Upper lobe of left lung (tissue), 6 donors: ENCODE results near the gene MRPL14. TPM values are rescaled to one million over a fixed set of nuclear protein-coding genes. Genes with fewer than 3 reads are reported as not detected.
"Not testable (repeated sequence)": the region's sequence is repeated elsewhere in the genome, so short reads cannot be mapped to it uniquely, and the experiment has no call there.

Source experiments
- ATAC-seq, 2 donors: fragments of 200-7000 bp; cut with Tn5 transposase; one replicate each; pipeline ENCODE4 v1.9.1; 2022; ENCODE audit warnings: mild to moderate bottlenecking in 2 of 2, moderate library complexity in 2 of 2; ENCODE audit not compliant: low FRiP score in 2 of 2
- DNase-seq, 2 donors: peaks; one replicate each; pipeline ENCODE4 v3.0.0-alpha.2; 2019 to 2020
- H3K27ac ChIP-seq, 4 donors: fragments of 200-600 bp; sonication (generic); one replicate each; pipeline ENCODE4 v1.5.1; 2016 to 2019
- H3K27me3 ChIP-seq, 4 donors: fragments of 200-600 bp; sonication (generic); one replicate each; pipeline ENCODE4 v1.5.1; 2017 to 2019
- H3K36me3 ChIP-seq, 4 donors: fragments of 200-600 bp; sonication (generic); one replicate each; pipeline ENCODE4 v1.5.1; 2016 to 2019
- H3K4me1 ChIP-seq, 4 donors: fragments of 200-600 bp; sonication (generic); one replicate each; pipeline ENCODE4 v1.5.1; 2018 to 2019
- H3K4me3 ChIP-seq, 4 donors: fragments of 200-600 bp; sonication (generic); one replicate each; pipeline ENCODE4 v1.5.1; 2017 to 2019; ENCODE audit warnings: mild to moderate bottlenecking in 2 of 4, moderate library complexity in 1 of 4
- H3K9me3 ChIP-seq, 4 donors: fragments of 200-600 bp; sonication (generic); one replicate each; pipeline ENCODE4 v1.5.1; 2018 to 2019
- EP300 ChIP-seq, 4 donors: sonication (generic); formaldehyde crosslinking; IDR thresholded peaks; one replicate each; pipeline ENCODE4 v1.5.1; 2017; ENCODE audit warnings: antibody characterized with exemption in 4 of 4, control low read depth in 2 of 4
- POLR2A ChIP-seq, 4 donors: fragments of 450-650 bp; IDR thresholded peaks; one replicate each; pipeline ENCODE4 v1.5.1; 2016 to 2017; ENCODE audit warnings: antibody characterized with exemption in 4 of 4, mild to moderate bottlenecking in 2 of 4
- POLR2AphosphoS5 ChIP-seq, 2 donors: sonication (generic); formaldehyde crosslinking; IDR thresholded peaks; one replicate each; pipeline ENCODE4 v1.5.1; 2017; ENCODE audit warnings: antibody characterized with exemption in 2 of 2
- WGBS, 2 donors: methylation state at CpG; one replicate each; pipeline ENCODE4 v1.1.5; 2017 to 2018; 5-methylcytosine and 5-hydroxymethylcytosine counted together
- total RNA-seq, 6 donors: library from RNA; depleted of rRNA in 4 of 6; stranded (reverse); fragments of >200 nt in 4 of 6; gene quantifications; one replicate each; pipeline versions ENCODE4 v1.1.0 to v1.2.1, GENCODE V29; 2016 to 2021
- TF ChIP-seq, protein P1 (sequence below), 6 experiments: fragments of 450-650 bp in 4 of 6; fragments of 200-600 bp in 2 of 6; sonication (generic) in 2 of 6; IDR thresholded peaks; one replicate each; pipeline ENCODE4 v1.5.1; 2016 to 2019; ENCODE audit warnings: antibody characterized with exemption in 6 of 6
- donor health status: DM: no; HTN: no; CAD: no; lungs with moderate emphysema.
- donor health status: DM: no; HTN: yes; CAD: no; lungs with severe emphysema.

MRPL14 gene
- total RNA-seq, 6 donors from 2014 or later, result 89.1 to 164 (median 97.7) TPM

DNA sequence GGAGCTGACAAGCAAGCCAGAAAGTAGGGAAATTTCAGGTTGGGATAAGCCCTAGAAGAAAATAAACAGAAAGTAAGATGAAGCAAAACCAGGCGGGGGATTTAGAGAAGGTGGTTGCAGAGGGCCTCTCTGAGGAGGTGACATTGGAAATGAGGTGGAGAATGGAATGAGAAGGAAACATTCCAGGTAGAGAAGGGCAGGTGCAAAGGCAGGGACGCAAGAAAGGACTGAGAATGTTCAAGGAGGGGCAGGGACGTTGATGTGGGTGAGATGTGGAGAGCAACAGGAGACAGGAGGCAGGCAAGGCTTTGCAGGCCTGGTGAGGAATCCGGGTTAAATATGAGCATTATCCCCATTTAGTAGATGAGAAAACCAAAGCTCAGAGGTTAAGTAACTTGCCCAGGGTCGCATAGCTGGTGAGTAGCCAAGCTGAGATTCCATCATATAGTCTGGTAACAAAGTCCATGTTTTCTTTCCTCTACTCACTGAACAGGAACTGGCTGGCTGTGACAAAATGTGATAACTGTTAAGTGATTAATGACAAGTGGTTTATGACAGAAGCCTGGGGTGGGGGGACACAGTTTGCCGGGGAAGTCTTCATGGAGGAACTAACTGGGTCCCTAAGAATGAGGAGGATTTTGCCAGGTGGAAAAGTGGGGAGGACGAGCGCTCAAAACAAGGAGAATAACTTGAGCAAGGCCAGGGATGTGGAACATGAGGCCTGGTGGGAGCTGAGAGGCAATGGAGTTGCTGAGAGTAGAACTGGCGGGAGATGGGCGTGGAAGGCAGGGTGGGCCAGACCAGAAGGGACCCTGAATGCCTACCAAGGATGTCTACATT lies 32.6 kb downstream of the MRPL14 start:
- DNase-seq (no peak), ATAC-seq (no peak)

DNA sequence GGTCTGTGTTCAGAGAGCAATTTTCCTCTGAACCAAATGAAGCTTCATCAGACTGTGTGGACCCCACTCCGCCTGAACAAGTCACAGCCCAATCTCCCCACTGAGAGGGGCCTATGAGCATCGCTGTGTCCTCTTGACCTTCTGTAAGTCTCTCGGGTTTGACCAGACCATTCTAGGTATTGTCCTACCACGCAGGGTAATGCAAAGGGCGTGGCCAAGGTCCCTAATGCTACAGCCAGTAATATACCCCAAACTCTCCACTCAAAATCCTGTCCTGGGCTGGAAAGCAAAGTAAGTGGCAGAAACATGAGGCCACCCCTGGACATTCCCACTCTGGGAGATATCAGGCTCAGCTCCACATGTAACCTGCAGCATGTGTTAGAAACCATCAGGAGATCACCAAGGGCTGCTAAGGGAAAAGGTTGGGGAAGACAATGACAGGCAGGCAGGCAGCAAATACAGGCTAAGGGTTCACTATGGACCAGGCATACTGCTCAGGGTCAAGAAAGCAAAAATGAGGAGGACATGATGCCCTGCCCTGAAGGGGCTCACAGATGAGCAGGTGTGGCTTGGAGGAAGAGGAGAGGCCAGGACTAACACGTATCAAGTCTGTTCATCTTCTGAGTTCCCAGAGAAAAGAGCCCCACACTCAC lies 33.4 kb downstream of the MRPL14 start:
- Histone ChIP-seq H3K27ac (no peak overlapping the region), H3K9me3 (no peaks in the 10 kb centered on the region), H3K27me3 (no peaks in the 10 kb centered on the region), H3K4me1 (peaks cover 0 to 3% (median 1%) of the 10 kb centered on the region in 4 donors), H3K4me3 (no peak overlapping the region), H3K36me3 (peaks cover 0 to 10% (median 4%) of the 10 kb centered on the region in 4 donors)
- WGBS, 2 donors, result 90 to 92% methylated on average over 6 of the region's 6 CpGs
- no peak for ATAC-seq
- DNase-seq, result no peak
- TF ChIP-seq, protein P1, sequence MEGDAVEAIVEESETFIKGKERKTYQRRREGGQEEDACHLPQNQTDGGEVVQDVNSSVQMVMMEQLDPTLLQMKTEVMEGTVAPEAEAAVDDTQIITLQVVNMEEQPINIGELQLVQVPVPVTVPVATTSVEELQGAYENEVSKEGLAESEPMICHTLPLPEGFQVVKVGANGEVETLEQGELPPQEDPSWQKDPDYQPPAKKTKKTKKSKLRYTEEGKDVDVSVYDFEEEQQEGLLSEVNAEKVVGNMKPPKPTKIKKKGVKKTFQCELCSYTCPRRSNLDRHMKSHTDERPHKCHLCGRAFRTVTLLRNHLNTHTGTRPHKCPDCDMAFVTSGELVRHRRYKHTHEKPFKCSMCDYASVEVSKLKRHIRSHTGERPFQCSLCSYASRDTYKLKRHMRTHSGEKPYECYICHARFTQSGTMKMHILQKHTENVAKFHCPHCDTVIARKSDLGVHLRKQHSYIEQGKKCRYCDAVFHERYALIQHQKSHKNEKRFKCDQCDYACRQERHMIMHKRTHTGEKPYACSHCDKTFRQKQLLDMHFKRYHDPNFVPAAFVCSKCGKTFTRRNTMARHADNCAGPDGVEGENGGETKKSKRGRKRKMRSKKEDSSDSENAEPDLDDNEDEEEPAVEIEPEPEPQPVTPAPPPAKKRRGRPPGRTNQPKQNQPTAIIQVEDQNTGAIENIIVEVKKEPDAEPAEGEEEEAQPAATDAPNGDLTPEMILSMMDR (IDR thresholded peaks at IDR 0.05), result no peak
- TF ChIP-seq POLR2A (IDR thresholded peaks at IDR 0.05) (no peak), POLR2AphosphoS5 (IDR thresholded peaks at IDR 0.05) (no peak), EP300 (IDR thresholded peaks at IDR 0.05) (no peak)

More for the DNA sequence above, 32.6 kb downstream of the MRPL14 start:
- Histone ChIP-seq H3K27me3 (no peaks in the 10 kb centered on the region), H3K4me3 (no peak overlapping the region), H3K27ac (no peak overlapping the region), H3K36me3 (peaks cover 0 to 8% (median 3%) of the 10 kb centered on the region in 4 donors), H3K9me3 (no peaks in the 10 kb centered on the region), H3K4me1 (peaks cover 0 to 3% (median 1%) of the 10 kb centered on the region in 4 donors)
- TF ChIP-seq EP300 (IDR thresholded peaks at IDR 0.05) (no peak), POLR2AphosphoS5 (IDR thresholded peaks at IDR 0.05) (no peak), POLR2A (IDR thresholded peaks at IDR 0.05) (no peak)
- TF ChIP-seq, protein P1 (IDR thresholded peaks at IDR 0.05), result no peak
- 82 to 83% methylated on average over 10 of the region's 10 CpGs for WGBS, 2 donors

DNA sequence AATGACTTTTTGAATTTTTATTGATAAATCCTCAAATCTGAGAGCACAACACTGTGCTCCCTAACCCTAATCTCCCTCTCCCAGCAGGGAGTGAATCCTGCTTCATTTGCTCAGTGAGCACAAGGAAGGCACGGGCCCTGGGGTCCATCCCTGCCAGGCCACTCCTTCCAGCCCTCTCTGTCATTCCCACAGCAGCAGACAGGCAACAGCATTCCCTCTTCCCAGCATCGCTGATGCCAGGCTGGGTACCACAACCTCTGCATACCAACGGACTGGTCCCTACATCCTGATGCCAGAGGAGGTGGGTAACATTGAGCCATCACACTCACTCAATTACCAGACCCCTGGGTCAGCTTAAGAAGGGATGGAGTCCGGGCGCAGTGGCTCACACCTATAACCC lies 34.2 kb downstream of the MRPL14 start:
- Histone ChIP-seq H3K36me3 (peaks cover 0 to 10% (median 4%) of the 10 kb centered on the region in 4 donors), H3K27me3 (no peaks in the 10 kb centered on the region), H3K4me1 (peaks cover 0 to 3% (median 1%) of the 10 kb centered on the region in 4 donors), H3K9me3 (no peaks in the 10 kb centered on the region), H3K4me3 (no peak overlapping the region), H3K27ac (no peak overlapping the region)
- DNase-seq (no peak), ATAC-seq (no peak)
- TF ChIP-seq EP300 (IDR thresholded peaks at IDR 0.05), result no peak
- TF ChIP-seq, protein P1 (IDR thresholded peaks at IDR 0.05), result no peak
- no peak for TF ChIP-seq POLR2A (IDR thresholded peaks at IDR 0.05)
- TF ChIP-seq POLR2AphosphoS5 (IDR thresholded peaks at IDR 0.05), result no peak
- 92 to 95% methylated on average over 4 to 5 of the region's 5 CpGs for WGBS, 2 donors

DNA sequence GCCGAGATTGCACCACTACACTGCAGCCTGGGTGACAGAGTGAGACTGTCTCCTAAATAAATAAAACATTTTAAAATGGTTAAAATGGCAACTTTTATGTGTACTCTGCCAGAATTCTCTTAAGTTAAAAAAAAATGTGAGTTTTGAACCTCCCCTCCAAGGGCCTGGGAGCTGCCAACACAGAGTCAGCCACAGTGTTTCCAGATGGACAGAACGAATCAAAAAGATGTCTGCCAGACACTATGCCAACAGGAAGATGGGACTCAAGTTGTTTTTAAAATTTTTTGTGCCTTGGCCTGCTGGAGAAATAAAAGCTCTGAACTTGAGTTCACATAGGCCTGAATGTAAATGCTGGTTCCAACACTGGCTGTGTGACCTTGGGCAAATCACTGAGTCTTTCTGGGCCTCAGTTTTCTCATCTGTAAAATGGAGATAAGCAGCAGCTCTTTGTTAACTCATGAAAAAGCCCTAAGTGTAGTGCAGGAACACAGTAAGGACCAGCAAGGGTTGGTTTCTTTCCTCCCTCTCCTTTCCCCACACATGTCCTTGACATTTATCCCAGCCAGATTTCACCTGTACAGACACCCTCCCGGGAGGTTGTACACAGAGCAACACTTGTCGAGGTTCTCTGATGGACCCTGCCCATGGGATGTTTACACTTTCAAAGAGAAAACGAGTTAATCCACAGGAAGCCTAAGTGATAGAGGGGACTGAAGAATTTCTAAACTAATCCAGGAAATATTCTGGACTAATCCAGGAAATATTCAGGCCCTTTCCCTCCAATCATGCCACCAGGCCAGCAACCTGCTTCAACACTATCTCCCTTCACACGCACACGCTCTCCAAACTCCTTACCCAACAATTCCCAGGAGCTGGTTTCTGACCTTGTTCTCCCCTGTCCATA lies 35.0 kb downstream of the MRPL14 start:
- TF ChIP-seq EP300 (IDR thresholded peaks at IDR 0.05) (no peak), POLR2AphosphoS5 (IDR thresholded peaks at IDR 0.05) (no peak), POLR2A (IDR thresholded peaks at IDR 0.05) (no peak)
- TF ChIP-seq, protein P1 (IDR thresholded peaks at IDR 0.05), result no peak
- Histone ChIP-seq H3K27me3 (no peaks in the 10 kb centered on the region), H3K4me3 (no peak overlapping the region), H3K4me1 (peaks cover 0 to 5% (median under 1%) of the 10 kb centered on the region in 4 donors), H3K36me3 (peaks cover 0 to 10% (median 4%) of the 10 kb centered on the region in 4 donors), H3K27ac (no peak overlapping the region), H3K9me3 (no peaks in the 10 kb centered on the region)
- ATAC-seq, result no peak
- no peak for DNase-seq
- WGBS, 2 donors, result 74 to 82% methylated on average over 7 of the region's 7 CpGs

DNA sequence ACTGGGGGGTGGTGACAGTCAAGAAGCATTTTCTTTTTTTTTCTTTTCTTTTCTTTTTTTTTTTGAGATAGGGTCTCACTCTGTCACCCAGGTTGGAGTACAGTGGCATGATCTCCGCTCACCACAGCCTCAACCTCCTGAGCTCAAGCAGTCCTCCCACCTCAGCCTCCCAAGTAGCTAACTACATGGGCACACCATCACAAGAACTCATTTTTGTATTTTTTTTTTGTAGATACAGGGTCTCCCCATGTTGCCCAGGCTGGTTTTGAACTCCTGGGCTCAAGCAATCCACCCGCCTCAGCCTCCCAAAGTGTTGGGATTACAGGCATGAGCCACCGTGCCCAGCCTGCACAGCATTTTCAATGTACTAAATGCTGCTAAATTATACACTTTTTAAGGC lies 35.9 kb downstream of the MRPL14 start:
- not testable (repeated sequence) for H3K27me3 ChIP-seq, H3K4me3 ChIP-seq, H3K36me3 ChIP-seq, H3K9me3 ChIP-seq, ATAC-seq, H3K27ac ChIP-seq, H3K4me1 ChIP-seq, DNase-seq
- WGBS, 2 donors, result 94 to 95% methylated on average over 3 of the region's 3 CpGs
